GM18858 (cell line): ENCODE results near the gene MOSMO.

Experiments
- ATAC-seq: cut with Tn5 transposase; IDR thresholded peaks from one replicate; pipeline ENCODE4 v1.9.1; 2021; ENCODE audit not compliant: unreplicated experiment

Gene MOSMO

GRCh38 chr16:22132801-22133200 lies 124.9 kb downstream of the MOSMO start:
- ATAC-seq, result no peak
